IMR-90 (cell line): ENCODE measurements around the gene RAI1. TPM values are rescaled to one million over a fixed set of nuclear protein-coding genes. Genes with fewer than 3 reads are reported as not detected.

ENCODE experiments used
- ATAC-seq: fragments of 200-7000 bp; cut with Tn5 transposase; 2 replicates; pipeline ENCODE4 v1.9.1; 2020; ENCODE audit warnings: low read depth, mild to moderate bottlenecking, moderate library complexity
- BruUV-seq: library from RNA; stranded (reverse); fragments of 400-500 nt; replicated peaks from 2 replicates; lab custom pipeline; 2021; lab: Mats Ljungman, UMichigan
- CTCF ChIA-PET: fragments of 300-600 bp; formaldehyde crosslinking; extraction: SDS; loops from one replicate; lab custom pipeline; 2021; ENCODE audit warnings: antibody characterized with exemption; lab: Yijun Ruan, JAX
- POLR2A ChIA-PET: fragments of 300-600 bp; sonication (Branson Sonifier 250); formaldehyde crosslinking; loops from one replicate; lab custom pipeline; 2022; ENCODE audit warnings: antibody characterized with exemption; ENCODE audit not compliant: unreplicated experiment; lab: Charles Lee
- DNase-seq: peaks from one replicate; pipeline ENCODE4 v3.0.0; 2013
- H2AFZ ChIP-seq: replicated peaks from 2 replicates; pipeline ENCODE3; 2013; ENCODE audit warnings: low read length, mild to moderate bottlenecking; ENCODE audit not compliant: poor library complexity
- H2AK5ac ChIP-seq: 2 replicates; pipeline ENCODE4 v1.6.1; 2013; ENCODE audit warnings: low read depth, low read length, inconsistent platforms
- H2AK9ac ChIP-seq: replicated peaks from 2 replicates; pipeline ENCODE3; 2013; ENCODE audit warnings: mild to moderate bottlenecking, low read depth, low read length, moderate library complexity; ENCODE audit not compliant: poor library complexity
- H2BK120ac ChIP-seq: 2 replicates; pipeline ENCODE4 v1.6.1; 2013; ENCODE audit warnings: low read depth, low read length, inconsistent platforms
- H2BK15ac ChIP-seq: 3 replicates; pipeline ENCODE4 v1.6.1; 2013; ENCODE audit warnings: low read depth, low read length, inconsistent platforms
- H2BK20ac ChIP-seq: 2 replicates; pipeline ENCODE4 v1.6.1; 2013; ENCODE audit warnings: low read depth, mild to moderate bottlenecking, inconsistent platforms, low read length, moderate library complexity
- H2BK5ac ChIP-seq: 2 replicates; pipeline ENCODE4 v1.6.1; 2013; ENCODE audit warnings: mild to moderate bottlenecking, low read depth, low read length, inconsistent platforms; ENCODE audit not compliant: poor library complexity, severe bottlenecking
- H3K14ac ChIP-seq: replicated peaks from 2 replicates; pipeline ENCODE4 v1.6.1; 2013; ENCODE audit warnings: low read depth, low read length, inconsistent platforms
- H3K18ac ChIP-seq: 2 replicates; pipeline ENCODE4 v1.6.1; 2013; ENCODE audit warnings: low read depth, low read length, control low read depth
- H3K23ac ChIP-seq: 2 replicates; pipeline ENCODE4 v1.6.1; 2013; ENCODE audit warnings: low read depth, low read length, inconsistent platforms
- H3K27ac ChIP-seq: 2 replicates; pipeline ENCODE4 v1.5.1; 2013; ENCODE audit warnings: mild to moderate bottlenecking, control low read depth, low read length; ENCODE audit not compliant: insufficient read depth
- H3K27me3 ChIP-seq: 2 replicates; pipeline ENCODE4 v1.6.1; 2013; ENCODE audit warnings: low read length; ENCODE audit not compliant: control insufficient read depth, insufficient read depth
- H3K36me3 ChIP-seq: 2 replicates; pipeline ENCODE4 v1.6.1; 2013; ENCODE audit warnings: low read length, mixed read lengths; ENCODE audit not compliant: control insufficient read depth, insufficient read depth
- H3K4ac ChIP-seq: 2 replicates; pipeline ENCODE4 v1.6.1; 2013; ENCODE audit warnings: low read depth, low read length, inconsistent platforms
- H3K4me1 ChIP-seq: 2 replicates; pipeline ENCODE4 v1.6.1; 2013; ENCODE audit warnings: low read length, mixed read lengths; ENCODE audit not compliant: control insufficient read depth, insufficient read depth
- H3K4me2 ChIP-seq: 2 replicates; pipeline ENCODE4 v1.6.1; 2013; ENCODE audit warnings: low read depth, mild to moderate bottlenecking, control low read depth, low read length, moderate library complexity
- H3K4me3 ChIP-seq: 2 replicates; pipeline ENCODE4 v1.5.1; 2013; ENCODE audit warnings: low read depth, mild to moderate bottlenecking, control low read depth, low read length, moderate library complexity; ENCODE audit not compliant: insufficient read depth
- H3K56ac ChIP-seq: 2 replicates; pipeline ENCODE4 v1.6.1; 2013; ENCODE audit warnings: low read length, inconsistent platforms; ENCODE audit not compliant: insufficient read depth; ENCODE audit errors: extremely low read depth
- H3K79me1 ChIP-seq, 2 experiments: 2 replicates each; pipeline ENCODE4 v1.6.1; 2013; ENCODE audit warnings: low read length in 2 of 2, inconsistent platforms in 1 of 2, low read depth in 1 of 2
- H3K9ac ChIP-seq: 2 replicates; pipeline ENCODE4 v1.6.1; 2013; ENCODE audit warnings: low read depth, low read length, control low read depth
- H3K9me1 ChIP-seq: 2 replicates; pipeline ENCODE4 v1.6.1; 2013; ENCODE audit warnings: low read length, inconsistent platforms; ENCODE audit not compliant: insufficient read depth
- H3K9me3 ChIP-seq: 2 replicates; pipeline ENCODE4 v1.6.1; 2013; ENCODE audit warnings: low read length; ENCODE audit not compliant: control insufficient read depth, insufficient read depth
- H4K20me1 ChIP-seq: 2 replicates; pipeline ENCODE4 v1.6.1; 2013; ENCODE audit warnings: low read length, inconsistent platforms; ENCODE audit not compliant: insufficient read depth
- H4K5ac ChIP-seq: 2 replicates; pipeline ENCODE4 v1.6.1; 2013; ENCODE audit warnings: mild to moderate bottlenecking, low read depth, low read length, control low read depth
- H4K8ac ChIP-seq, 2 experiments: 2 replicates each; pipeline ENCODE4 v1.6.1; 2013; ENCODE audit warnings: low read depth in 2 of 2, low read length in 2 of 2, control low read depth in 1 of 2, inconsistent platforms in 1 of 2
- H4K91ac ChIP-seq: 2 replicates; pipeline ENCODE4 v1.6.1; 2013; ENCODE audit warnings: low read depth, low read length, inconsistent platforms; ENCODE audit not compliant: insufficient read depth
- CHD1 ChIP-seq: IDR thresholded peaks from 2 replicates; pipeline ENCODE4 v1.6.1; 2012; ENCODE audit warnings: low read depth, low read length, improper control_type of control experiment
- MAZ ChIP-seq: IDR thresholded peaks from 2 replicates; pipeline ENCODE4 v1.6.1; 2012; ENCODE audit warnings: low read depth, mild to moderate bottlenecking, low read length, improper control_type of control experiment, moderate library complexity, borderline replicate concordance
- SMC3 ChIP-seq: fragments of 150-350 bp; IDR thresholded peaks from 2 replicates; pipeline ENCODE4 v1.6.1; 2016; ENCODE audit warnings: low read depth, mild to moderate bottlenecking, antibody characterized with exemption, low read length, moderate library complexity
- WGBS, 2 experiments: methylation state at CpG; one replicate each; pipeline versions ENCODE4 v1.1.5 to v1.1.7; 2013; ENCODE audit warnings: missing lambda C conversion rate in 2 of 2; ENCODE audit not compliant: insufficient read length in 1 of 2; ENCODE audit errors: extremely low coverage in 2 of 2; 5-methylcytosine and 5-hydroxymethylcytosine counted together
- dilution Hi-C: fragments of 300-500 bp; cut with HindIII; formaldehyde crosslinking; loops from one replicate; pipeline ENCODE4 v1.14.3; 2018; ENCODE audit warnings: low sequenced_read_pairs; ENCODE audit not compliant: unreplicated experiment
- in situ Hi-C: fragments of 300-500 bp; cut with MboI; formaldehyde crosslinking; loops from 3 replicates; pipeline ENCODE4 v1.14.3; 2019; ENCODE audit warnings: low sequenced_read_pairs, inconsistent platforms, mixed read lengths
- intact Hi-C: fragments of 100-400 bp; cut with micrococcal nuclease; formaldehyde crosslinking; loops from 2 replicates; pipeline ENCODE4 v1.10.0; 2022
- polyA plus RNA-seq, 3 experiments: library from polyadenylated mRNA; depleted of rRNA; stranded (reverse); fragments of >200 nt; gene quantifications; 2 replicates each; pipeline ENCODE4 v1.2.3, GENCODE V29; 2012; ENCODE audit warnings: low replicate concordance in 1 of 3
- total RNA-seq: library from RNA; depleted of rRNA; stranded (reverse); fragments of >200 nt; gene quantifications from 2 replicates; pipeline ENCODE4 v1.2.3, GENCODE V29; 2012
- TF ChIP-seq, protein P1 (sequence below): fragments of 150-350 bp; IDR thresholded peaks from 2 replicates; pipeline ENCODE4 v1.6.1; 2016; ENCODE audit warnings: low read depth, mild to moderate bottlenecking, low read length, moderate library complexity, borderline replicate concordance
- TF ChIP-seq, protein P2 (sequence below): conservative IDR thresholded peaks from 2 replicates; pipeline ENCODE4 v1.5.1; 2012; ENCODE audit warnings: mild to moderate bottlenecking, low read depth, low read length, improper control_type of control experiment

RAI1 gene
- total and polyA plus RNA-seq, 2 of the 4 experiments (the other 2 are of a cell fraction) = 1.8 to 10.5 TPM

DNA sequence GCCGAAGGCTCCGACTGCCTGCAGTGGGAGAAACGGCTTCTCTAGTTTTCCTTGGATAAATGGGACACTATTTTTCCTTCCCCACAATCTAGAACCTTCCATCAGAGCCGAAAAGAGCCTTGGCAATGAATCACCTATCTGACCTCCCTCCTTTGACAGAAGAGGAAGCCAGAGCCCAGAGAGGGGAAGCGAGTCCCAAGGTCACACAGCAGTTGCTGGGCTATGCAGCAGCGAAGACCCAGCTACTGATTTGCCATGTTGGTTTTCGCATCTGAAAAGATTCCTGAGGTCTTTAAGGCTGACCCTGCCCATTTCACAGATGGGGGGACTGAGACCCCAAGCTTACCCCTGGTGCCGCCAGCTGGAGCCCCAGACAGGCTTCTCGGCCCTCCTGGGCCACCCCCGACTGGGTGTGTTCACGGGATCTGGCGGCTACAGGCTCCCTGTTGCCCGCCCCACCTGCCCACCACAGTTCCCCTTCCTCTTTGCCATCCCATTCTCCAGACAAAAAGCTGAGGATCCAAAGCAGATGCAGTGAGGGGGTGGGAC is 45.9 kb downstream of the RAI1 start:
- Histone ChIP-seq H3K18ac (no peak overlapping the region), H4K91ac (no peak overlapping the region), H2AK9ac (no peak overlapping the region), H2BK15ac (no peak overlapping the region), H3K4ac (no peak overlapping the region), H3K4me1 (peaks cover 32% of the 10 kb centered on the region), H3K79me1 (peaks cover 13 to 89% of the 10 kb centered on the region in 2 experiments), H2BK5ac (no peak overlapping the region), H3K9ac (no peak overlapping the region), H2AK5ac (no peak overlapping the region), H3K9me3 (no peaks in the 10 kb centered on the region), H3K14ac (no peak overlapping the region), H4K20me1 (peaks cover 98% of the 10 kb centered on the region), H3K27ac (no peak overlapping the region), H4K8ac (no peak overlapping the region), H3K9me1 (peaks cover 18% of the 10 kb centered on the region), H2BK20ac (no peak overlapping the region), H3K36me3 (peaks cover 10% of the 10 kb centered on the region; the same call in 1 of the 2 replicates), H3K4me2 (no peak overlapping the region), H2BK120ac (no peak overlapping the region), H2AFZ (no peak overlapping the region), H3K27me3 (no peaks in the 10 kb centered on the region), H4K5ac (no peak overlapping the region), H3K56ac (no peak overlapping the region), H3K4me3 (no peak overlapping the region), H3K23ac (0 out of 2 replicates have a peak overlapping the region, but pooled peaks have one; percentile 23)
- ATAC-seq (no peak), DNase-seq (no peak)
- no TSS peak for BruUV-seq
- TF ChIP-seq, protein P1, sequence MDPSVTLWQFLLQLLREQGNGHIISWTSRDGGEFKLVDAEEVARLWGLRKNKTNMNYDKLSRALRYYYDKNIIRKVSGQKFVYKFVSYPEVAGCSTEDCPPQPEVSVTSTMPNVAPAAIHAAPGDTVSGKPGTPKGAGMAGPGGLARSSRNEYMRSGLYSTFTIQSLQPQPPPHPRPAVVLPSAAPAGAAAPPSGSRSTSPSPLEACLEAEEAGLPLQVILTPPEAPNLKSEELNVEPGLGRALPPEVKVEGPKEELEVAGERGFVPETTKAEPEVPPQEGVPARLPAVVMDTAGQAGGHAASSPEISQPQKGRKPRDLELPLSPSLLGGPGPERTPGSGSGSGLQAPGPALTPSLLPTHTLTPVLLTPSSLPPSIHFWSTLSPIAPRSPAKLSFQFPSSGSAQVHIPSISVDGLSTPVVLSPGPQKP = no peak
- no peak for TF ChIP-seq CHD1
- TF ChIP-seq, protein P2, sequence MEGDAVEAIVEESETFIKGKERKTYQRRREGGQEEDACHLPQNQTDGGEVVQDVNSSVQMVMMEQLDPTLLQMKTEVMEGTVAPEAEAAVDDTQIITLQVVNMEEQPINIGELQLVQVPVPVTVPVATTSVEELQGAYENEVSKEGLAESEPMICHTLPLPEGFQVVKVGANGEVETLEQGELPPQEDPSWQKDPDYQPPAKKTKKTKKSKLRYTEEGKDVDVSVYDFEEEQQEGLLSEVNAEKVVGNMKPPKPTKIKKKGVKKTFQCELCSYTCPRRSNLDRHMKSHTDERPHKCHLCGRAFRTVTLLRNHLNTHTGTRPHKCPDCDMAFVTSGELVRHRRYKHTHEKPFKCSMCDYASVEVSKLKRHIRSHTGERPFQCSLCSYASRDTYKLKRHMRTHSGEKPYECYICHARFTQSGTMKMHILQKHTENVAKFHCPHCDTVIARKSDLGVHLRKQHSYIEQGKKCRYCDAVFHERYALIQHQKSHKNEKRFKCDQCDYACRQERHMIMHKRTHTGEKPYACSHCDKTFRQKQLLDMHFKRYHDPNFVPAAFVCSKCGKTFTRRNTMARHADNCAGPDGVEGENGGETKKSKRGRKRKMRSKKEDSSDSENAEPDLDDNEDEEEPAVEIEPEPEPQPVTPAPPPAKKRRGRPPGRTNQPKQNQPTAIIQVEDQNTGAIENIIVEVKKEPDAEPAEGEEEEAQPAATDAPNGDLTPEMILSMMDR = no peak
- TF ChIP-seq MAZ = no peak
- no peak for TF ChIP-seq SMC3
- POLR2A ChIA-PET = no interaction called here
- 100% methylated on average over 1 of the region's 13 CpGs; no CpG with 5 or more reads in 1 of the 2 experiments for WGBS, 2 experiments
- CTCF ChIA-PET = no interaction called here
- dilution Hi-C loops = no loop called here
- intact Hi-C loops = no loop called here
- in situ Hi-C loops = no loop called here
